ENCODE results near the gene MAFF. TPM values are rescaled to one million over a fixed set of nuclear protein-coding genes. Genes with fewer than 3 reads are reported as not detected.

MAFF gene
- total and polyA plus RNA-seq, 2 donors from 2014 or later = 2.2 to 23.4 TPM

DNA sequence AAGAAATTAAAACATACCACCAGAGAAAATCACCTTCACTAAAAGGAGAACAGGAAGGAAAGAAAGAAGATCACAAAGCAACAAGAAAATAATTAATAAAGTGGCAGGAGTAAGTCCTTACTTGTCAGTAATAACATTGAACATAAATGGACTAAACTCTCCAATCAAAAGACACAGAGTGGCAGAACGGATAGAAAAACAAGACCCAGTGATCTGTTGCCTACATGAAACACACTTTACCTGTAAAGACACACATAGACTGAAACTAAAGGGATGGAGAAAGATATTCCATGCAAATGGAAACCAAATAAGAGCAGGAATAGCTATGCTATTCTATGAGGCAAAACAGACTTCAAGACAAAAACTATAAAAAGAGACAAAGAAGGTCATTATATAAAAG, 46.1 kb upstream of the MAFF start:
- no peak overlapping the region for H3K27ac ChIP-seq (ENCODE audit: low read depth in 2 of 2, low read length in 2 of 2)
- intact Hi-C loops (cut with DNase I) = no loop called here
- no peaks in the 10 kb centered on the region for H3K36me3 ChIP-seq (ENCODE audit: control insufficient read depth in 2 of 3, insufficient read depth in 3 of 3, low read length in 3 of 3)
- DNase-seq (no peak), FAIRE-seq (no peak)
- H3K27me3 ChIP-seq (ENCODE audit: control insufficient read depth, insufficient read depth, low read length) = no peaks in the 10 kb centered on the region
- no peak for TF ChIP-seq CTCF (IDR thresholded peaks at IDR 0.05; ENCODE audit: borderline replicate concordance, extremely low read depth, insufficient read depth)
- H3K9ac ChIP-seq (ENCODE audit: low read length in 3 of 3) = no peak overlapping the region
- no peak overlapping the region for H3K4me3 ChIP-seq (ENCODE audit: low read length in 3 of 3)
- no peaks in the 10 kb centered on the region for H3K9me3 ChIP-seq (ENCODE audit: control insufficient read depth in 2 of 3, insufficient read depth in 1 of 3, low read length in 3 of 3)
- H3K4me1 ChIP-seq (ENCODE audit: control insufficient read depth in 2 of 3, insufficient read depth in 2 of 3, low read depth in 1 of 3, low read length in 3 of 3) = peaks cover 0 to 3% (median 0%) of the 10 kb centered on the region in 3 donors

DNA sequence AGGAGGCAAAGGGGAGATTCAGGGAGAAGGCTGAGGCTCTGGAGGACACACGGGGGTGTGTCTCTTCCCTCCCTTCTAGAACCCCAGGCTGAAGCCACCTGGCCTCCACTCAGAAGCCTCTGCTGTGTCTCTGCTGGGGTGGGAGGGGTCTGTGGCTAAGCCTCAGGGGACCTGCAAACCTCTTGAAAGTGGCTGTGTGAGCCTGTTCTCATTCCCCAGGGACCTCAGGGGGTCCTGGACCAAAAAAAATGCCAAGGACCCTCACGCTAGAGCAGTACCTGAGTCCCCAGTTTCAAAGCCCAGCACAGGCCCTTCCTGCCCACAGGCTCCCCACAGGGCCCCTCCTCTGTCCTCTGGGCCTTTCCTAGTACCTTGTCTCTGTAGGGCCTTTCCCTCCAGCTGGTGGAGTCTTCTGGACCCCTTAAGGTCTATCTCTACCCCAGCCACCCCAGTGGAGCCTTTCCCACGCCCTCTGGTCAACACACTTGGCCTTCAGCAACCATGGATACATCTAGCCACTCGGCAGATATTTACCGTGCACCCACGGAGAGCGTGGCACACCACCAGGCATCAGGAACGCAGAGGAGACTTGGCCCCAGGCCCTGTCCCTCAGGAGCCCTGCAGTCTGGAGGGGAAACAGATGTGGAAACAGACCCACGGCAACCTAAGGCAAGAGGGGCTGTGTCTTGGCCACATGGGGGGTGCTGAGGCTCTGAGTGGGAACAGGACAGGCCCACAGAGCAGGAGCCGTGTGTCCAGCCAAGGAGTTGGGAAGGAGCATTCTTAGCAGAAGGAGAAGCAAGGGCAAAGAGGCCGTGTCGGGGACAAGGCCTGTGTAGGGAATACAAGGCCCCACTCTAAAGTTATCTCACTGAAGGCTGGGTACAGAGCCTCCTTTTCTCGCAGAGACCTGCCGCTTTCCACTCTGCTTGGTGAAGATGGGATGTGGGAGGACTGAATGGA, 38.6 kb upstream of the MAFF start:
- Histone ChIP-seq H3K27ac (ENCODE audit: low read depth in 2 of 2, low read length in 2 of 2) (no peak overlapping the region), H3K9ac (ENCODE audit: low read length in 3 of 3) (no peak overlapping the region), H3K27me3 (ENCODE audit: control insufficient read depth, insufficient read depth, low read length) (no peaks in the 10 kb centered on the region), H3K9me3 (ENCODE audit: control insufficient read depth in 2 of 3, insufficient read depth in 1 of 3, low read length in 3 of 3) (no peaks in the 10 kb centered on the region), H3K36me3 (ENCODE audit: control insufficient read depth in 2 of 3, insufficient read depth in 3 of 3, low read length in 3 of 3) (peaks cover 0 to 4% (median 0%) of the 10 kb centered on the region in 3 donors), H3K4me1 (ENCODE audit: control insufficient read depth in 2 of 3, insufficient read depth in 2 of 3, low read depth in 1 of 3, low read length in 3 of 3) (peaks cover 0 to 10% (median 0%) of the 10 kb centered on the region in 3 donors), H3K4me3 (ENCODE audit: low read length in 3 of 3) (no peak overlapping the region)
- TF ChIP-seq CTCF (IDR thresholded peaks at IDR 0.05; ENCODE audit: borderline replicate concordance, extremely low read depth, insufficient read depth) = no peak
- FAIRE-seq (no peak), DNase-seq (peak in 2 of 5 donors; percentile 30 to 54)
- intact Hi-C loops (cut with DNase I) = no loop called here

GRCh38 chr22:38163844-38164550, 37.8 kb upstream of the MAFF start:
- DNase-seq = peak in 2 of 5 donors; percentile 26 to 42
- Histone ChIP-seq H3K36me3 (ENCODE audit: control insufficient read depth in 2 of 3, insufficient read depth in 3 of 3, low read length in 3 of 3) (peaks cover 0 to 4% (median 0%) of the 10 kb centered on the region in 3 donors), H3K4me1 (ENCODE audit: control insufficient read depth in 2 of 3, insufficient read depth in 2 of 3, low read depth in 1 of 3, low read length in 3 of 3) (peaks cover 0 to 10% (median 0%) of the 10 kb centered on the region in 3 donors), H3K9ac (ENCODE audit: low read length in 3 of 3) (no peak overlapping the region), H3K27ac (ENCODE audit: low read depth in 2 of 2, low read length in 2 of 2) (no peak overlapping the region), H3K27me3 (ENCODE audit: control insufficient read depth, insufficient read depth, low read length) (no peaks in the 10 kb centered on the region), H3K4me3 (ENCODE audit: low read length in 3 of 3) (no peak overlapping the region), H3K9me3 (ENCODE audit: control insufficient read depth in 2 of 3, insufficient read depth in 1 of 3, low read length in 3 of 3) (no peaks in the 10 kb centered on the region)
- TF ChIP-seq CTCF (IDR thresholded peaks at IDR 0.05; ENCODE audit: borderline replicate concordance, extremely low read depth, insufficient read depth) = no peak
- intact Hi-C loops (cut with DNase I) = no loop called here
- no peak for FAIRE-seq

Measured in kidney (tissue), 14 donors.